ENCODE measurements around the gene AP3B1.

Gene AP3B1

DNA sequence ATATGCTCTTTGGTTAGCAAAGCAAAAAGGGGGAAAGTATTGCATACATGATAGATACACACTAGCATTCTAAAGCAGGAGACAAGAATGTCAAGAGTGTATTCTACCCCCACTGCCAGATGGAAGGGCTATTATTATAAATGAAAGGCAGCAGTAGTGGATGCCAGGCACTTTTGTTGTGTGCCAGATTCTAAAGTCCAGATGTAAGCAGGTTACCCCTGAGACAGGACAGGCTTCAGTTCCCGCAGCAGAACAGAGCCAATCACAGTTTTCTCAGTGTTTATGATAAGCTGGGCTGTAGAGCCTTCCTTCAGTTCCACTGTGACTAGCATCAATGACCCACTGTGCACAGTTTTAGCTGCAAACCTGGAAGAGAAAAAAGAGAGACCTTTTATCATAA is 291.8 kb downstream of the AP3B1 start:
- DNase-seq (ENCODE audit: low spot score) = no peak

DNA sequence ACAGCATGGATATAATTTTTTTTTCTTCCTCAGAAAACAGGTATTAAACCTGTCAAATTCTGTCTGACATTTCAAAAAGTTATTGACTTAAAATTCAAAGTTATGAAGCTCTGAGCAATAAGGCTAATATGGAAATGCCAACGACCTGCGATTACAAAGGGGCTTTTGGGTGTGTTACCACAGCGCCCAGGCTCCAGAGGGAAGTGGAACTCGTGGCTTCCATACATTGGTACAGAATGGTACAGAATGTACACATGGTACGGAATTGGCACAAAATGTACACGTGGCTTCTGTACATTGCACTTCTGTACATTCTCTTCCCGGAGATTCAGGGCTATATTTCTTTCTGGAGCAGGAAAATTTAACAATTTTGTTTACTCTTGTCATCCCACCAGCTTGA is 293.3 kb downstream of the AP3B1 start:
- DNase-seq (ENCODE audit: low spot score) = no peak

DNA sequence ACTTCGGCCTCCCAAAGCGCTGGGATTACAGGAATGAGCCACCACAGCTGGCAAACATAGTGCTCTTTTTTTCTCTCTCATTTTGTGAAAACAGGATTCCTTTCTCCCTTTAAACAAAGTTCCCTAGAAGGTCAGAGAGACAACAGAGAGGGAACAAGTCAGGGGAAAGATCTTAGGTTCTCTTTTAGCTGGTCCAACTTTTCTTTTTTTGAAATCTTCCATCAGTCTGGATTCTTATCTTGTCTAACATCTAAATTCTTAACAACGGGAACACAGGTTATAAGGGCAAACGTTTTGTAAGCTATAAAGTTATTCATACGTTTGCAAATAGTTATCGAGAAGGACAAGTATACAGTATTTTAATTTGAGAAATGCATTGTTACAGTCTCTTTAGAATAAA is 294.3 kb downstream of the AP3B1 start:
- no peak for DNase-seq (ENCODE audit: low spot score)

DNA sequence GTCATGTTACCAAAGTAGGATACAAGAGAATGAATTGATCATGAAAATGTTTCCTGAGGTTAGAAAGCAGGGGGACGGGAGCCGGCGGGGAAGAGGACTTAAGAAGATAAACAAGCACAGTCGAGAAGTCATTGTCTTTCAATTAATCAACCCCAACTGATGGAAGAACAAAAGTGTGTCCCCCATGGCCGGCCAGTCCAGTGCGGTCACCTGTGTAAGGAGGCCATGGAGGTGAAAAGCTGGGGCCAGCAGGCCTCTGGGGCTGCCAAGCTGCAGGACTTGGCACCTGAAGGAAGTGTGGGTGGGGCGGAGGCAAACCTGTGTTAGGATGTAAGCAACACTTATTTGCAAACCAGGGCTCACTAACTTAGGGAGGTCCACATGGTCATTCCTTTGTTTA is 295.1 kb downstream of the AP3B1 start:
- no peak for DNase-seq (ENCODE audit: low spot score)

DNA sequence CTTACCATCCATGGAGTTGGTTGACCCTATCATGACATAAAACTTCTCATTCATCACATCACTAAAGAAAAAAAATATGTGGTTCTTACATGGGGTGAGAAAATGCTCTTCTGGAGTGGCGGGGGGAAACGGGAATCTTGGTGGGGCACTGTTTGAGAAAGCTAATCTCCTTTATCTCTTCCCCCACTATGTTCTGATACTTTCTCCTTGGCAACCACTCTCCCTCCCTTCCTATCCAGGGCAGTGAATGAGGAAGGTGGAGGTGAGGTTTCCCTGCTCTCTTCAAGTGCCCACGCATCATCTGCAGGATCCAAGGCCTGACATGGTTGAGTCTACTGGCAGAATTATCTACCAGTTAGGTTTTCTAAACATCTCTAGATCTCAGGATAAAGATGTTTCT is 297.6 kb downstream of the AP3B1 start:
- DNase-seq (ENCODE audit: low spot score) = no peak

DNA sequence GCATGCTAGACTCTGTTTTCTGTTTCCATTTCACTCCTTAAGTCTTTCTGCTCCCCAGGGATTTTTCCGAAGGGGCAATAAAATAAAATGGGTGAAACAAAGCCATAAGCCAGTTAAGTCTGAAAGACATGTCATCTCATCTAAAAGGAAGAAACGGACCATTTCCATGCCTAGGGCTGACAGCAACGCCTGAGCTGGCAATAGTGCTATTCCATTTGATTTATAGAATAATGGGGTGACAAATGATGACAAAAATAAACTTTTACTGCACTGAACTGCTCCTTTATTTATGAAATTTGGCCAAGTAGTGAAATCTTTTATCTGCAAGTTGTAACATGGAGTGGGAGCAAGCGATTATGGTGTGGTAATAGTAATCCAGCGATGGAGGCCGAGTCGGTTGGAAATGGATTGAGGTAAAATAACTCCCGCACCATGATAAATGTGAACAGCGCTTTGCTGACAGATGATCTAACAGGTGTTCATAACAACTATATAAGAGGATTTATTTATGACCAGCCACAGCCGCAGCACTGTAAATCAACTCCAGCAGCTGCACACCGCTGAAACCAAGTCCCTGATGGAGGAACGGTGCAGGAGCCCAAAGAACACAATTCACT is 298.6 kb downstream of the AP3B1 start:
- DNase-seq (ENCODE audit: low spot score) = no peak

DNA sequence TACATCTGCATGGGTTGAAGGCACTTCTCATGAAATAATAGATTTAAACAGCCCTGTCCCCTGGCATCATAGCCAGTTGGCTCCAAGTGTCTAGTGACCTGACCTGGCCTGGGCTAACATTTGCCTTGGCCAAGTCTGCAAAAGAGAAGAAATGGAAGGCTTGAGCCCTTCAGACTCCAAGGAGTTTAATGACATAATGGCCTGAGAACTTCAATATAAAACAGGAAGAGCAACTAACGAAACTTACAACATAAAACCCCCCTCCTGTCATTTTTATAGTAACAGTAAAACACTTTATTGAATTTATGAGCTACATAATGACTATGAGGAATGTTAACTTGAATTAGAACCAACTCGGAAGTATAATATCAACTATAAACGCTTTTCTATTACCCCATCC is 299.6 kb downstream of the AP3B1 start:
- no peak for DNase-seq (ENCODE audit: low spot score)

DNA sequence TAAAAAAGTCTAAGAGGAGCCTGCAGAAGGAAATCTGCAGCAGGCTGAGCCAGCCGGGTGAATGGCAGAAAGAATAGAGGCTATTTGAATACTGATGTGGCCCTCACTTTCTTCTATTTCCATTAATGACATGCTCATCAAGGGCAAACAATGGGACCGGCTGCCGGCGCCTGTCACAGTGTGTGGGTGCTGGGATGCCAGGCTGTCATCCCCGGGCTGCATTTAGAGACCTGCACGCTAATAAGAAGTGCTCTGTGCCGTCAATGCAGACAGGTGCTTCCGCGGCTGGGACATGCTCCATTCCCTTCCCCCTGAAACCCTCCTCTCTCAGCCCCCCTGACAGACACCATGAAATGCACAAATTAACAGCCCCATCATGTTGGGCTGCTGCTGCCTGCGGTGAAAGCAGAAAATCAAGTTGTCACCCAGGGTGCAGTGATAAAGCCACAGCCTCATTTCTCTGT is 300.6 kb downstream of the AP3B1 start:
- no peak for DNase-seq (ENCODE audit: low spot score)

DNA sequence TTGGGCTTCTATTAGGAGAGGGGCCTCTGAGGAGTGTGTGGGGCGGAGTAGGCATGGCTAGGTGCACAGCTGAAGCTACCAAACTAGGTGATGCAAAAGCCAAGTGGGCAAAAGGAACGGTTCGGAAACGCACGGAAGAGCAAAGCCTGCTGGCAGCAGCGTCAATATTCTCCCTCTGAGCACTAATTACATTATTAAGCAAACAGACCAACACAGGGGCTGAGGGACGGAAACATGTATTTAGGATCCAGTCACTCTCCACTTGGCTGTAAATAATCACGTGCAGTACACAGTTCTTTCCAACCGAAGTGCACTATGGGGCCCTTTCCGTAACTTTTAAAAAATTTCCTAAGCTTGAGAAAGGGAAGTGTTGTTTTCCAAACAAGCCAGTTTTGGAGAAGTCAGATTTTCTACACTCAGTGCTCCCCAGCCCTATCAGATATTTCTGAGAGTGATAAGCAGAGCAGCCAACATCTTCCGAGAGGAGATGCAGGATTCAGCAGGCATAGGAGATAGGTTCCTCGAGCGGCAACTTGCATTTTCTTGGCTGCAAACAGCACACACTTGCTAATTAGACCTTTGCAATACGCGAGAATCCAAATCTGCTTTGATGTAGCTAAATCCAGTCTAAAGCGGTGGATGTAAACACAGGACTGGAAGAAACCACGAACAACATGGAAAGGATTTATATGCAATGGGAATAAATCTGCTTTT is 301.2 kb downstream of the AP3B1 start:
- DNase-seq (ENCODE audit: low spot score) = no peak

DNA sequence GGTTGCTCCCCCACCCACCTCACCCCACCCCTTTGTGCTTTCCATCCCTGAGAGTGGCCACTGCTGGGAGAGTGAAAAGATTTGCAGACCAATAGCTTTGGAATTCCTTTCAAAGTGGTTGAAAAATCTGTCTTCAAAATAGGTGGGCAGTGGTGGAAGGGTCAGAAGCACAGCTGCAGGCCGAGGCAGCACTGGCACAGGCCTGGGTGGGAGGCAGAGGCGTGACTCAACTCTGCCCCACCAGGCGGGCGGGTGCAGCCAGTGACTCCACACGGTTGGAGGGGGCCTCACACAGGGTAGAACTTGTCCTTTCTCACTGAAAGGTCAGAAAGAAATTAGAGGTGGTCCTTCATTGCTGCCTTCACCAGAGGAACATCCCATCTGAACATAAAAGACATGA is 303.4 kb downstream of the AP3B1 start:
- peak; percentile 45 for DNase-seq (ENCODE audit: low spot score)

DNA sequence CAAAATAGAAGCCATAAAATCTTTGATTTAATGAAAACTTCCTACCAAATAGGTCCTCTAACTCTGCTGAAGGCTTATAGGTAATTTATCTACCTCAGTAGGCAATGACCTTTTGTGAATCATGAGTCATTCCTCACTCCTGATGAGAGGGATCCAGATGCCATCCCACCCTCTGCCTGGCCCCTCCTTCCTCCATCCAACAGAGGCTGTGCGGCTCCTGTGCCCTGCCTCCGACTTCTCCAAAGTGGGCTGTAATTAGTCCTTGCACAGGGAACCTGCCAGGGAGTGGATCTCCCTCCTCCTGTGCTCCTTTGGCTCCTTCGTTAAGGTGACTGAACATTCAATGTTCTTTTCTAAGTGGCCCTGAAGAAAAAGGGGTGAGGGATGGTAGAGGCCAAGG is 304.5 kb downstream of the AP3B1 start:
- DNase-seq (ENCODE audit: low spot score) = no peak

DNA sequence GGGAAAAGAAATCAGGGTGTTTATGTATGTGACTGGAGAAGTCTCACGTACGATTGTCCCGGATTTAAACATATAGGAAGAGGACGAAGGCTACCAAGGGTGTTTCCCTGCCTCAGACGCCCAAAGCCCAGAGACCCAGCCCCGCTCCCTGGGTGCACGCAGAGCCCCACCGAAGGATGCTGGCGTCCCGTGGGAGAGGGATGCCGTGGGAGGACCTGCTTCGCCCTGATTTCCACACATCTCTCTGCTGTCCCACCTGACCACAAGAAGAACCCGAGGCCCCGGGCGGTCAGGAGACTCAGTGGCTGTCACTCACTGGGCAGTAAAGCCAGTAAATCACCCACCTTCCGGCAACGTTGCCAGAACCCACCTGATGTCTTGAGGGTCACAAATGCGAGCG is 306.5 kb downstream of the AP3B1 start:
- no peak for DNase-seq (ENCODE audit: low spot score)

DNA sequence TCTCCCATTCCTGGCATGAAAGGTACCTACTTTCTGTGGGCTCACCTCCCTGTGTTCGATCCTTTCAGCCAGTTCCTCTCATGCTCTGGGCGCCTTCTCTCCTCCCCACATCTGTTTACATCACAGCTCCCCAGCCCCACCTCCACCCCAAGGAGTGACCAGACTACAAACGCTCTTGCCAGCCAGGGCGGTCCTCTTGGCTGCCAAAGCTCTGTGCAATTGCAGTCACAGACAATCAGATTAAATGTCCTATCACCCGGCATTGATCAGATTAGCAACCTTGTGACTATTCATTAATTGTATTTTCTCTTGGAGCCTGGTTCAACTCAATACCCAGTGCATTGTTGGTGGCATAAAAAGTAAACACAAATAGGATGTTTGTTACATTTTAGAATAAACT is 307.2 kb downstream of the AP3B1 start:
- no peak for DNase-seq (ENCODE audit: low spot score)

DNA sequence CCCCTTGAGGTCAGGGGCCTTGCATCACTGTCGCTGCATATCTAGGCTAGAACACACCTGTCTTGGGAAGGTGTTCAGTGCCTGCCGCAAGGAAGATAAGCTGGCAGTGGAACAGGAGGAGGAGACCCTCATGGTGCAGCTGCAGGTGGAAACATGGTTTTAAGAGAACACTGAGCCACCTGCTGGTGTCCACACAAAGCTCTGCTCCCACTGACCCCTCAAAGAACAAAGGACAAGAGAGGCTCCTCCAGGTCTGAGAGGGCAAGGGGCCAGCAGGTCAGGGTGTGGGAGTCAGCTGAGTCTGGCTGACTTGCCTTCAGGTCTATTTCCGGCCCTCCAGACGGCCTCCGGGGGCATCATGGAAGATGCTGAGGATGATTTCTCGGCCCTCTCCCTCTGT is 308.2 kb downstream of the AP3B1 start:
- no peak for DNase-seq (ENCODE audit: low spot score)

DNA sequence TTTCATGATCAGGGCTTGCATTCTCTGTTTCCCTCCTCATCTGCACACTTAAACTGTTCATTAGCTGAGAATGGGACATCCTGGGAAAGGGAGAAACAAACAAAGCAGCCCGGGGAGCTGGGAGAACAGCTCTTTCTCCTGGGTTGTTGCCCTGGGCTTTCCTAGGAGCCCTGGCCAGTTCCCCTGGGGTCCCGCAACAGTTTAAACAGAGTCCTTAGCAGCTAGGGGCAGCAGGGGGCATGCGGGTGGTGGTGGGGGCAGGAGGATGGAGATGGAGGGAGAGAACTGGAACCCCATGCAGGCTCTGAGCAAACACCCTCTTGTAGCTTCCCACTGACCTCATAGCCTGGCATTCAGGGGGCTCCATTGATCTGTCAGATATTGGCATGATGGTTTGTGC is 309.3 kb downstream of the AP3B1 start:
- DNase-seq (ENCODE audit: low spot score) = no peak

DNA sequence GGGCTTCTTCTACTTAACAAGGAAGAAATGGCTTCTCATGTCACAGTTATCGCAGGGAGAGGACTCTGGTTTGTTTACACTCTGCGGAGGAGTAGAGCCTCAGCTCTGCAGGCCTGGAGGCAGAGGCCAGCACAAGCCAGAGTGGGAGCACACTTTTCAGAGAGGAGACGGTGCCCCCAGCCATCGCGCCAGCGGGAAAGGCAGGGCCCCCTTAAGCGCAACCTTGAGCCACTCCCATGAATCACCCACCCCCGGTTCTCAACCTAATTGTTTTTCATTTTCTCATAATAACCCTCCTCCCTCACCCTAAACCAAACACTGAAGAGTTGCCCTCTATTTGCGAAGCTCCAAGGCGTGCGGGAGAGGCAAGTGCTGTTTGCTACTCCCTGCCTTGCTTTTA is 309.9 kb downstream of the AP3B1 start:
- no peak for DNase-seq (ENCODE audit: low spot score)

DNA sequence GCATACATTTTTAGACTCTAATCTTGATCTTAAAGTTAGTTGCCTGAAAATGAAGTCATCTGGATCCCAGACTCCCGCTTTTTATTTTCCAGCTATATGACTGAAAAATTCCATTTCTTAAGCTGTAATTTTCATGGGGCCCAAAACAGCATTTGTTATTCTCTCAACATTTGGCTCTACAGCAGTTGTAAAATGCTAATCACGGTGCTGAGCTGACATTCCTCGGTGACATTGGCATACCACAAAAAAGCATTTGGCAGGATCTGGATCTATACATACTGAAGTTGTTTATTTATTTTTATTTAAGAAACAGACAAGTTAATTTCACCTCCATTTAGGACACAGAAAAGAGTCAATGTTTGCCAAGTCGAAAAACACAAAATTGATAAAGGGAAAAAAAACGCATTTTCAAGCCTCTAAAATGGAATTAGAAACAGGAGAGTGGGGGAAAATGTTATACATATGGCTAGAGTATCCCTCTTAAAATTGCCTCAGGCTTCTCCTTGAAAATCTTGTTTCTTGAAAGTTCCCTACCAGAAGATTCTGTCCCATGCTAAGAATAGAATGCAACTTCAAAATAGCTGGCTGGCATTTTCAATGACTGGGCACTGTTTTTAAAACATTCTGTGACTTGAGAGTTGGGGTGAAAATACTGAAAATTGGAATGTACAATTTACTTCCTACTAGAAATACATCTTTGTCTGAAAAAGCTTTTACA is 310.9 kb downstream of the AP3B1 start:
- DNase-seq (ENCODE audit: low spot score) = no peak

DNA sequence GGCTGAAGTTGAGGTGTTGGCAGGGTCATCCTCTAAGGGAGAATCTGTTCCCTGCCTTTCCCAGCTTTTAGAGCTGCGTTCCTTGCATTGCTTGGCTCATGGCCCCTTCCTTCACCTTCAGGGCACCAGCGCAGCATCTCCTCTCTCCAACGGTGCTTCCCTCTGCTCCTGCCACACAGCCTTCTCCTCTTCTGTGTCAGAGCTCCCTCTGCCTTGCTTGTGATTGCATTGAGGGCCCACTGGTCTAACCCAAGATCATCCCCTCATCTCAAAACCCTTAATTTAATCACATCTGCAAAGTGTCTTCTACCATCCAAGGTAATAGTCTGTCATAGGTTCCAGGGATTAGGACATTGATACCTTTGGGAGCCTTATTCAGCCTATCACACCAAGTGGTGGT is 312.7 kb downstream of the AP3B1 start:
- no peak for DNase-seq (ENCODE audit: low spot score)

DNA sequence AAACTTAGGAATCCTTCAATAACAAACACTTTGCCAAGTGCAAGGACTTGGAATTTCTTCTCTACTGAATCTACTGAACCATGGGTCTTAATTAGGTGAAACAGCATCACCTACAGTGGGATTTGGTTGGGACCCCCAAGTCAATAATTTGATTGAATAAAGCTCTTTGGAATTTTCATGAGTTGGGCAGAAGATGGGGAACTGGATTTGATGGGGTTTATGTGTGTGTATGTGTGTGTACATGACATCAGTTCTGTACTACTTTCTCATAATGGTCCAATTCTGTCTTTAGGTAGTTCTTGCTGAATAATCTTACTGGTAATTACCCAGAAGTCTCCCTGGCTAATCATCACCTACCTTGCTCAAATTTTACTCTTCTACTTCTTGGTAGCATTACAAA is 319.9 kb downstream of the AP3B1 start:
- DNase-seq (ENCODE audit: low spot score) = no peak

DNA sequence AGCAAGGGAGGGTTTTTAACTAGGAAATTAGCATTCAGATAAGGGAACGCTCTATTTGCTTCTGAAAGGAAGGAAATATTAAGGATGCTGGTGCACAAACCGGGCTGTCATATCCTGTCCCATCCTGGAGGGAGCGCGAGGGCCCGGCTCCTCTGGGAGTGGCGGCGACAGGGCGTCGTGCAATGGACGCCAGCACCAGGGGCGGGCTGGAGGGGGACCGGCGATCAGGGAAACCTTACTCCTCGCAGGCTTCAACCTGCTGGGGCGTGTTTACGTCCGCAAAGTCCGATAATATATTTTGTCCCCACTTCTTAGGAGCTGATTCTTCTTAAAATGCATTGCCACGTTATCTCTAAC is 321.3 kb downstream of the AP3B1 start:
- DNase-seq (ENCODE audit: low spot score) = peak; percentile 59

DNA sequence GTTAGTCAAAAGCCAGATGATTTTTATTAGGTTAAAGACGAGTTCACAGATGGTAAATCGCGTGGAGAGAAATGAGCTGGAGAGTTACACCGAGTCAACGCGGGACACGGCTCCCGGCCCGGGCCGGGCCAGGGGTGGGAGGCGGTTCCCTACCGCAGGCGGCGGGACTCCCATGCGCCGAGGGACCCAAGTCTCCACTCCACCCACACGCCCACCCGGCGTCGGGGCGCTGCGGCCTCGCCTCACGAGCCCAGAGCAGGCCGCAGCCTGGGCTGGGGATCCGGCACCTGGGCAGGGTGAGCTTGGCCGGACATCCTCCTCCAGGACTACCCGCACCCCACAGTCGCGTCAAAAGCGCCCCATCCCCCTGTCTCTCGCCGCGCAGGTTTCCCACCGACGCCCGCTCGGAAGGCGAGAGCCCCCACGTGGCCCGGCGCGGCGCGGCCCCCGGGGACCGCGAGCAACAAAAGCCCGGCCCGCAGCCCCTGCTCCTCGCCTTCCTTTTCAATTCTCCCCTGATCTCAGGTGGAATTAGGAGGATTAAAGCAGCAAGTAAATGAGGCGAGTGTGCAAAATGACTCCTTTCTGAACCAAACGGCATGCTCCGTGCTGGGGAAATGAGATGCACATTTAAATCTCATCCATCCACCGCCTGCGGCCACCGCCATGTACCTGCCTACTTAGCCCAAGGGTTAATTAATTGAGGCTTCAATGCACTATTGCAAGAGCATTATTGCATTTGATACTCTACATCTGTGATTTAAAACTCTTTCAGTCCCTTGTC is 321.8 kb downstream of the AP3B1 start:
- no peak for DNase-seq (ENCODE audit: low spot score)

DNA sequence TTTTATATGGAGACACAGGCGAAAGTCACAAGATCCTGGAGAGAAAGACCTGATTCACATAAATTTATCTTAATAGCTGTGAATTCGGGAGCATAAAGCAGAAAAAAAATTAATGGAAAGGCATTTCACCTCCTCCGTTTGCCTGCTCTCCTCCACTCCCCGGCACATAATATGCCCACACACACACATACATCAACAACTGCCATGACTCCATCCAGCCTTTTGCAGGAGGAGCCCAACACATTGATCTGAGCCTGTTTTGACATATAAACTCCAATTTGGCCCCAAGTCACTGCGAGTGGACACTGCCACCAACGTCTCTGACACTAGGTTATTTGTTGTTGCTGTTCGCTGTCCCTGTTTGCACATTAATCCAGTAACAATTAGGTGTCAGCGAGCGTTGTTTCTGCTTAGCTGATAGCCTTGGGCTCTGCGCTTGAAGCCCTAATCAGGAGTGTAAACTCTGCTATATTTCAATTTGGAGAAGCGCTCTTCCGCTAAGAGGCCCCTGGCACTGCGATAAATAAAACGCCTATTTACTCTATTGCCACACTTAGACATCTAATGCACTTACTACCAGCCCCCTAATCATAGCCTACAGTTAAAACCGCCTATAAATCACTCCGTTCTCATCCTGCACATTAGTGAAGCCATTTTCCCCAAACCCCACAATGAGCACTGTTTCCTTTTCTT is 322.6 kb downstream of the AP3B1 start:
- DNase-seq (ENCODE audit: low spot score) = no peak

Measured in iPS-NIHi11 (cell line).